SK-N-SH (cell line): ENCODE data around the gene PRKCH. TPM values are rescaled to one million over a fixed set of nuclear protein-coding genes. Genes with fewer than 3 reads are reported as not detected.

Experiments used
- CTCF ChIA-PET: fragments of 300-600, 350-600 bp; formaldehyde crosslinking; extraction: SDS; loops from one replicate; lab custom pipeline; 2021; lab: Yijun Ruan, JAX
- POLR2A ChIA-PET: fragments of 350-600 bp; sonication (Branson Sonifier 250); formaldehyde crosslinking; extraction: SDS; loops from one replicate; lab custom pipeline; 2020; ENCODE audit warnings: antibody characterized with exemption, inconsistent platforms; lab: Yijun Ruan, JAX
- DNase-seq: peaks from one replicate; pipeline ENCODE4 v3.0.0; 2012
- H2AFZ ChIP-seq: fragments of 200-600 bp; sonication (generic); 2 replicates; pipeline ENCODE4 v1.8.1; 2016; ENCODE audit warnings: antibody characterized with exemption, mild to moderate bottlenecking, low read depth
- H3F3A ChIP-seq: fragments of 200-600 bp; sonication (generic); replicated peaks from 2 replicates; pipeline ENCODE3; 2016; ENCODE audit warnings: antibody characterized with exemption, mild to moderate bottlenecking; ENCODE audit not compliant: insufficient read depth
- H3K27ac ChIP-seq, 2 experiments: fragments of 200-500 bp in 1 of 2; fragments of 200-600 bp in 1 of 2; sonication (Bioruptor generic) in 1 of 2; sonication (generic), shearing (Covaris generic) in 1 of 2; 2 replicates each; pipeline versions ENCODE4 v1.5.1 to v1.6.1; 2014 to 2016; ENCODE audit warnings: low read depth in 2 of 2, inconsistent platforms in 1 of 2, low read length in 1 of 2, mild to moderate bottlenecking in 1 of 2, mixed read lengths in 1 of 2
- H3K27me3 ChIP-seq: fragments of 200-600 bp; sonication (generic), shearing (Covaris generic); 2 replicates; pipeline ENCODE4 v1.6.1; 2016; ENCODE audit warnings: mixed run types; ENCODE audit not compliant: insufficient read depth
- H3K36me3 ChIP-seq, 2 experiments: fragments of 200-500 bp in 1 of 2; fragments of 200-600 bp in 1 of 2; sonication (Bioruptor generic) in 1 of 2; sonication (generic) in 1 of 2; replicated peaks in 1 of 2; 2 replicates each; pipeline versions ENCODE3 to v1.5.1; 2014 to 2016; ENCODE audit warnings: low read length in 1 of 2, mild to moderate bottlenecking in 1 of 2; ENCODE audit not compliant: insufficient read depth in 2 of 2, control insufficient read depth in 1 of 2
- H3K4me1 ChIP-seq, 2 experiments: fragments of 200-500 bp in 1 of 2; fragments of 200-600 bp in 1 of 2; sonication (Bioruptor generic) in 1 of 2; sonication (generic), shearing (Covaris generic) in 1 of 2; 2 replicates each; pipeline versions ENCODE4 v1.5.1 to v1.6.1; 2014 to 2016; ENCODE audit warnings: low read depth in 1 of 2, low read length in 1 of 2, mixed run types in 1 of 2; ENCODE audit not compliant: insufficient read depth in 2 of 2, control insufficient read depth in 1 of 2
- H3K4me2 ChIP-seq: fragments of 200-600 bp; sonication (generic), shearing (Covaris generic); 2 replicates; pipeline ENCODE4 v1.6.1; 2017; ENCODE audit warnings: mixed run types
- H3K4me3 ChIP-seq, 2 experiments: fragments of 200-500 bp in 1 of 2; fragments of 200-600 bp in 1 of 2; sonication (Bioruptor generic) in 1 of 2; sonication (generic), shearing (Covaris generic) in 1 of 2; 2 replicates each; pipeline versions ENCODE4 v1.5.1 to v1.8.1; 2014 to 2016; ENCODE audit warnings: low read depth in 2 of 2, inconsistent platforms in 1 of 2, low read length in 1 of 2, mild to moderate bottlenecking in 1 of 2, mixed read lengths in 1 of 2, moderate library complexity in 1 of 2
- H3K79me2 ChIP-seq: fragments of 200-600 bp; sonication (generic); 2 replicates; pipeline ENCODE4 v1.8.1; 2017; ENCODE audit warnings: mild to moderate bottlenecking; ENCODE audit not compliant: insufficient read depth
- H3K9ac ChIP-seq: fragments of 200-600 bp; sonication (generic); 2 replicates; pipeline ENCODE4 v1.6.1; 2017; ENCODE audit warnings: mixed run types
- H3K9me2 ChIP-seq: fragments of 200-600 bp; sonication (generic); 2 replicates; pipeline ENCODE4 v1.6.1; 2017; ENCODE audit warnings: mixed run types
- H3K9me3 ChIP-seq: fragments of 200-600 bp; sonication (generic); 2 replicates; pipeline ENCODE4 v1.6.1; 2017; ENCODE audit warnings: mixed run types, mild to moderate bottlenecking, moderate library complexity
- H4K20me1 ChIP-seq: fragments of 200-600 bp; sonication (generic); 2 replicates; pipeline ENCODE4 v1.6.1; 2017; ENCODE audit warnings: mild to moderate bottlenecking, mixed run types; ENCODE audit not compliant: insufficient read depth
- CHD2 ChIP-seq: fragments of 150-350 bp; IDR thresholded peaks from 2 replicates; pipeline ENCODE4 v1.6.1; 2018; ENCODE audit warnings: low read length; ENCODE audit not compliant: partially characterized antibody
- EP300 ChIP-seq, 2 experiments: IDR thresholded peaks; 2 replicates each; pipeline versions ENCODE4 v1.4.0 to v1.6.1; 2012; ENCODE audit warnings: borderline replicate concordance in 1 of 2, low read depth in 1 of 2, low read length in 1 of 2
- EZH2phosphoT487 ChIP-seq: fragments of 200-600 bp; sonication (generic); IDR thresholded peaks from 2 replicates; pipeline ENCODE4 v1.6.1; 2017; ENCODE audit warnings: low read depth, mixed run types, mild to moderate bottlenecking, antibody characterized with exemption, moderate library complexity, borderline replicate concordance
- FOXJ3 ChIP-seq: sonication (generic); formaldehyde crosslinking; IDR thresholded peaks from 2 replicates; pipeline ENCODE4 v1.5.1; 2020; ENCODE audit warnings: mild to moderate bottlenecking, missing genetic modification reagents
- GABPA ChIP-seq: IDR thresholded peaks from 2 replicates; pipeline ENCODE4 v1.4.0; 2012; ENCODE audit warnings: low read depth, mild to moderate bottlenecking
- GATA2 ChIP-seq: sonication (generic); formaldehyde crosslinking; IDR thresholded peaks from 2 replicates; pipeline ENCODE4 v1.5.0; 2020; ENCODE audit warnings: mild to moderate bottlenecking, missing genetic modification reagents
- JUND ChIP-seq: IDR thresholded peaks from 2 replicates; pipeline ENCODE4 v1.4.0; 2012
- MXI1 ChIP-seq: IDR thresholded peaks from 2 replicates; pipeline ENCODE4 v1.6.1; 2012; ENCODE audit warnings: mild to moderate bottlenecking, low read depth, low read length, improper control_type of control experiment
- NFIC ChIP-seq: IDR thresholded peaks from 2 replicates; pipeline ENCODE4 v1.4.0; 2012; ENCODE audit warnings: borderline replicate concordance
- PBX3 ChIP-seq: IDR thresholded peaks from 2 replicates; pipeline ENCODE4; 2012
- POLR2AphosphoS5 ChIP-seq: IDR thresholded peaks from 2 replicates; pipeline ENCODE4 v1.6.1; 2012; ENCODE audit warnings: low read depth, low read length
- RAD21 ChIP-seq: IDR thresholded peaks from 2 replicates; pipeline ENCODE4 v1.6.1; 2012; ENCODE audit warnings: mild to moderate bottlenecking, low read length
- RCOR1 ChIP-seq: fragments of 150-350 bp; IDR thresholded peaks from 2 replicates; pipeline ENCODE4 v1.6.1; 2017; ENCODE audit warnings: antibody characterized with exemption, low read length
- RFX5 ChIP-seq: IDR thresholded peaks from 2 replicates; pipeline ENCODE4 v1.6.1; 2012; ENCODE audit warnings: mild to moderate bottlenecking, improper control_type of control experiment, low read length
- TCF12 ChIP-seq: IDR thresholded peaks from 2 replicates; pipeline ENCODE4 v1.4.0; 2012
- TEAD4 ChIP-seq: IDR thresholded peaks from 2 replicates; pipeline ENCODE4 v1.4.0; 2012; ENCODE audit warnings: mild to moderate bottlenecking, borderline replicate concordance; ENCODE audit not compliant: insufficient read depth
- USF2 ChIP-seq: fragments of 150-350 bp; IDR thresholded peaks from 2 replicates; pipeline ENCODE4 v1.6.1; 2017; ENCODE audit warnings: antibody characterized with exemption, low read length, low read depth, borderline replicate concordance
- WGBS: methylation state at CpG from one replicate; pipeline ENCODE4 v1.1.6; 2017; ENCODE audit warnings: low lambda C conversion rate; 5-methylcytosine and 5-hydroxymethylcytosine counted together
- polyA plus RNA-seq, 3 experiments: library from polyadenylated mRNA; depleted of rRNA; stranded (reverse); fragments of >200 nt; gene quantifications; 2 replicates each; pipeline ENCODE4 v1.2.3, GENCODE V29; 2012
- TF ChIP-seq, protein P1 (sequence below): IDR thresholded peaks from 2 replicates; pipeline ENCODE4 v1.6.1; 2012; ENCODE audit warnings: mild to moderate bottlenecking, low read depth, low read length, moderate library complexity

PRKCH gene
- polyA plus RNA-seq, 1 of the 3 experiments (the other 2 are of a cell fraction): 4.2 TPM

GRCh38 chr14:61377749-61378148 lies 56.4 kb downstream of the PRKCH start:
- Histone ChIP-seq H3F3A (no peaks in the 10 kb centered on the region), H3K9ac (no peak overlapping the region), H3K27ac (no peak overlapping the region), H4K20me1 (no peaks in the 10 kb centered on the region), H3K79me2 (no peaks in the 10 kb centered on the region), H2AFZ (no peak overlapping the region), H3K27me3 (no peaks in the 10 kb centered on the region), H3K9me2 (no peaks in the 10 kb centered on the region), H3K4me1 (no peaks in the 10 kb centered on the region; a peak in 1 of 4 replicates), H3K36me3 (no peaks in the 10 kb centered on the region), H3K4me2 (no peak overlapping the region), H3K9me3 (0 out of 2 replicates have a peak, but pooled peaks cover 6% of the 10 kb centered on the region), H3K4me3 (no peak overlapping the region)
- no peak for DNase-seq
- POLR2A ChIA-PET: interaction anchor here (1.1 kb wide), 1 partner anchor 40 kb away, joined by 3 read pairs; no protein-coding TSS in a partner anchor
- TF ChIP-seq USF2 (no peak), CHD2 (no peak), GABPA (no peak), FOXJ3 (CRISPR knock-in tag) (no peak), NFIC (no peak), PBX3 (no peak), RAD21 (no peak), TEAD4 (no peak), TCF12 (no peak), RCOR1 (no peak)
- CTCF ChIA-PET: interaction anchor here (1.1 kb wide), 1 partner anchor 38 kb away, joined by 3 read pairs; no protein-coding TSS in a partner anchor

GRCh38 chr14:61379639-61380184 lies 58.3 kb downstream of the PRKCH start:
- 49% methylated on average over 8 of the region's 8 CpGs for WGBS
- Histone ChIP-seq H3K9me3 (0 out of 2 replicates have a peak, but pooled peaks cover 6% of the 10 kb centered on the region), H3K4me1 (no peaks in the 10 kb centered on the region; a peak in 1 of 4 replicates), H3K9me2 (no peaks in the 10 kb centered on the region), H3K4me3 (no peak overlapping the region), H3K79me2 (no peaks in the 10 kb centered on the region), H3K9ac (no peak overlapping the region), H3K36me3 (no peaks in the 10 kb centered on the region), H3K4me2 (no peak overlapping the region), H3K27me3 (no peaks in the 10 kb centered on the region)
- CTCF ChIA-PET: interaction anchor here (0.9 kb wide), 1 partner anchor 14 kb away, joined by 3 read pairs; no protein-coding TSS in a partner anchor
- DNase-seq: no peak
- TF ChIP-seq POLR2AphosphoS5 (no peak), RAD21 (no peak), NFIC (no peak), JUND (no peak), USF2 (no peak), TCF12 (no peak), MXI1 (no peak), RFX5 (no peak), GATA2 (CRISPR knock-in tag) (no peak), PBX3 (no peak), EP300 (IDR thresholded peaks at IDR 0.05; ENCODE audit: borderline replicate concordance in 1 of 2, low read depth in 1 of 2, low read length in 1 of 2) (no peak), RCOR1 (no peak), EZH2phosphoT487 (no peak)
- TF ChIP-seq, protein P1, sequence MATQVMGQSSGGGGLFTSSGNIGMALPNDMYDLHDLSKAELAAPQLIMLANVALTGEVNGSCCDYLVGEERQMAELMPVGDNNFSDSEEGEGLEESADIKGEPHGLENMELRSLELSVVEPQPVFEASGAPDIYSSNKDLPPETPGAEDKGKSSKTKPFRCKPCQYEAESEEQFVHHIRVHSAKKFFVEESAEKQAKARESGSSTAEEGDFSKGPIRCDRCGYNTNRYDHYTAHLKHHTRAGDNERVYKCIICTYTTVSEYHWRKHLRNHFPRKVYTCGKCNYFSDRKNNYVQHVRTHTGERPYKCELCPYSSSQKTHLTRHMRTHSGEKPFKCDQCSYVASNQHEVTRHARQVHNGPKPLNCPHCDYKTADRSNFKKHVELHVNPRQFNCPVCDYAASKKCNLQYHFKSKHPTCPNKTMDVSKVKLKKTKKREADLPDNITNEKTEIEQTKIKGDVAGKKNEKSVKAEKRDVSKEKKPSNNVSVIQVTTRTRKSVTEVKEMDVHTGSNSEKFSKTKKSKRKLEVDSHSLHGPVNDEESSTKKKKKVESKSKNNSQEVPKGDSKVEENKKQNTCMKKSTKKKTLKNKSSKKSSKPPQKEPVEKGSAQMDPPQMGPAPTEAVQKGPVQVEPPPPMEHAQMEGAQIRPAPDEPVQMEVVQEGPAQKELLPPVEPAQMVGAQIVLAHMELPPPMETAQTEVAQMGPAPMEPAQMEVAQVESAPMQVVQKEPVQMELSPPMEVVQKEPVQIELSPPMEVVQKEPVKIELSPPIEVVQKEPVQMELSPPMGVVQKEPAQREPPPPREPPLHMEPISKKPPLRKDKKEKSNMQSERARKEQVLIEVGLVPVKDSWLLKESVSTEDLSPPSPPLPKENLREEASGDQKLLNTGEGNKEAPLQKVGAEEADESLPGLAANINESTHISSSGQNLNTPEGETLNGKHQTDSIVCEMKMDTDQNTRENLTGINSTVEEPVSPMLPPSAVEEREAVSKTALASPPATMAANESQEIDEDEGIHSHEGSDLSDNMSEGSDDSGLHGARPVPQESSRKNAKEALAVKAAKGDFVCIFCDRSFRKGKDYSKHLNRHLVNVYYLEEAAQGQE: no peak
- TF ChIP-seq, all 33 proteins: peak for 0
- no peaks in the 10 kb centered on the region for H4K20me1 ChIP-seq
- no peak overlapping the region for H3K27ac ChIP-seq
- H2AFZ ChIP-seq: no peak overlapping the region
- POLR2A ChIA-PET: no interaction called here
- H3F3A ChIP-seq: no peaks in the 10 kb centered on the region
